Sigmoid colon (tissue), 7 donors: ENCODE data around the gene NOD2. TPM values are rescaled to one million over a fixed set of nuclear protein-coding genes. Genes with fewer than 3 reads are reported as not detected.
A peak's percentile ranks its signal among the peaks of the same experiment; 100 is the strongest.

Source experiments
- DNase-seq: peaks from one replicate; pipeline ENCODE4 v3.0.0-alpha.2; 2019
- H3K27ac ChIP-seq, 4 donors: fragments of 200-600 bp; sonication (generic); one replicate each; pipeline ENCODE4 v1.5.1; 2016 to 2019; ENCODE audit warnings: mild to moderate bottlenecking in 1 of 4
- H3K27me3 ChIP-seq, 3 donors: fragments of 200-600 bp; sonication (generic); one replicate each; pipeline ENCODE4 v1.5.1; 2019; ENCODE audit warnings: mild to moderate bottlenecking in 1 of 3
- H3K36me3 ChIP-seq, 4 donors: fragments of 200-600 bp; sonication (generic); one replicate each; pipeline ENCODE4 v1.5.1; 2016 to 2019
- H3K4me1 ChIP-seq, 4 donors: fragments of 200-600 bp; sonication (generic); one replicate each; pipeline ENCODE4 v1.5.1; 2017 to 2019
- H3K4me3 ChIP-seq, 4 donors: fragments of 200-600 bp; sonication (generic); one replicate each; pipeline ENCODE4 v1.5.1; 2017 to 2019; ENCODE audit warnings: mild to moderate bottlenecking in 2 of 4, moderate library complexity in 1 of 4
- H3K9me3 ChIP-seq, 4 donors: fragments of 200-600 bp in 3 of 4; sonication (generic) in 3 of 4; one replicate each; pipeline versions ENCODE4 v1.5.1 to v1.6.1; 2013 to 2019
- CTCF ChIP-seq, 4 experiments: fragments of 450-650 bp in 3 of 4; fragments of 200-600 bp in 1 of 4; IDR thresholded peaks; one replicate each; pipeline ENCODE4 v1.5.1; 2016 to 2019; ENCODE audit warnings: antibody characterized with exemption in 4 of 4, mild to moderate bottlenecking in 3 of 4, moderate library complexity in 2 of 4
- EP300 ChIP-seq, 4 donors: sonication (generic); formaldehyde crosslinking; IDR thresholded peaks; one replicate each; pipeline ENCODE4 v1.6.1; 2017; ENCODE audit warnings: antibody characterized with exemption in 4 of 4
- POLR2A ChIP-seq, 2 donors: fragments of 450-650 bp; IDR thresholded peaks; one replicate each; pipeline ENCODE4 v1.6.1; 2016; ENCODE audit warnings: antibody characterized with exemption in 2 of 2, mild to moderate bottlenecking in 2 of 2, moderate library complexity in 2 of 2
- POLR2AphosphoS5 ChIP-seq, 4 donors: sonication (generic); formaldehyde crosslinking; IDR thresholded peaks; one replicate each; pipeline ENCODE4 v1.6.1; 2017; ENCODE audit warnings: antibody characterized with exemption in 4 of 4
- WGBS, 2 donors: extraction: QIAGEN DNeasy Blood & Tissue Kit; methylation state at CpG; one replicate each; pipeline ENCODE4 v1.1.7; 2013; 5-methylcytosine and 5-hydroxymethylcytosine counted together
- intact Hi-C: fragments of 100-400 bp; cut with DNase I; formaldehyde crosslinking; loops from one replicate; pipeline ENCODE4 v1.15.1; 2023
- polyA plus RNA-seq, 3 donors: library from polyadenylated mRNA; stranded (reverse); fragments of 200-250 nt; gene quantifications; one replicate each; pipeline ENCODE4 v1.2.3, GENCODE V29; 2013
- total RNA-seq, 4 donors: library from RNA; depleted of rRNA; stranded (reverse); fragments of >200 nt; gene quantifications; one replicate each; pipeline ENCODE4 v1.1.0, GENCODE V29; 2016
- donor health status: healthy with polysubstance abuse.
- donor health status: Bipolar disorder and iron deficiency.
- donor health status: healthy.

Gene NOD2
- total and polyA plus RNA-seq, 7 donors = 0.23 to 3.0 (median 2.5) TPM

- intact Hi-C loops = loop anchor here (2.0 to 10.0 kb wide), 7 partner anchors 73 to 641 kb away; partner anchors contain the start of genes CNEP1R1 and NKD1
- DNase-seq = peak; percentile 86
- H3K4me1 ChIP-seq = peaks cover 0 to 13% (median 7%) of the 10 kb centered on the region in 4 donors
- H3K36me3 ChIP-seq = no peaks in the 10 kb centered on the region
- H3K4me3 ChIP-seq = peak overlapping the region; percentile 38 to 54 (median 52)
- 20 to 24% methylated on average over 40 of the region's 40 CpGs for WGBS, 2 donors
- TF ChIP-seq CTCF (IDR thresholded peaks at IDR 0.05) (peak; percentile 79 to 82 (median 80)), EP300 (IDR thresholded peaks at IDR 0.05) (no peak)
- H3K27ac ChIP-seq = peak overlapping the region; percentile 68 to 76 (median 73)
- H3K9me3 ChIP-seq = no peaks in the 10 kb centered on the region
- no peaks in the 10 kb centered on the region for H3K27me3 ChIP-seq
Measured at GRCh38 chr16:50665128-50665878, 28.1 kb upstream of the NOD2 start.

GRCh38 chr16:50666658-50667496 is 26.5 kb upstream of the NOD2 start:
- no peak overlapping the region for H3K4me3 ChIP-seq
- intact Hi-C loops = loop anchor here (10.0 kb wide), 4 partner anchors 122 to 452 kb away; partner anchors contain the start of gene NKD1
- H3K27ac ChIP-seq = no peak overlapping the region
- no peaks in the 10 kb centered on the region for H3K36me3 ChIP-seq
- H3K4me1 ChIP-seq = peaks cover 0 to 13% (median 7%) of the 10 kb centered on the region in 4 donors
- WGBS, 2 donors = 59 to 83% methylated on average over 9 of the region's 9 CpGs
- H3K9me3 ChIP-seq = peaks cover under 1 to 4% (median 3%) of the 10 kb centered on the region in 4 donors
- no peak for DNase-seq
- H3K27me3 ChIP-seq = no peaks in the 10 kb centered on the region
- TF ChIP-seq POLR2A (IDR thresholded peaks at IDR 0.05) (no peak), CTCF (IDR thresholded peaks at IDR 0.05) (no peak), EP300 (IDR thresholded peaks at IDR 0.05) (no peak), POLR2AphosphoS5 (IDR thresholded peaks at IDR 0.05) (no peak)

GRCh38 chr16:50667497-50668367 is 25.7 kb upstream of the NOD2 start:
- TF ChIP-seq EP300 (IDR thresholded peaks at IDR 0.05) (no peak), POLR2AphosphoS5 (IDR thresholded peaks at IDR 0.05) (no peak), POLR2A (IDR thresholded peaks at IDR 0.05) (no peak), CTCF (IDR thresholded peaks at IDR 0.05) (no peak)
- H3K4me3 ChIP-seq = no peak overlapping the region
- H3K27me3 ChIP-seq = peaks cover 0 to 2% (median 0%) of the 10 kb centered on the region in 3 donors
- no peak for DNase-seq
- no peaks in the 10 kb centered on the region for H3K36me3 ChIP-seq
- H3K9me3 ChIP-seq = peaks cover 4 to 8% (median 6%) of the 10 kb centered on the region in 4 donors
- H3K27ac ChIP-seq = peak overlapping the region in 1 of 4 donors; percentile 32
- 83 to 90% methylated on average over 21 of the region's 21 CpGs for WGBS, 2 donors
- intact Hi-C loops = loop anchor here (10.0 kb wide), 4 partner anchors 123 to 453 kb away; partner anchors contain the start of gene NKD1
- H3K4me1 ChIP-seq = peaks cover 0 to 13% (median 7%) of the 10 kb centered on the region in 4 donors

GRCh38 chr16:50668368-50669008 is 24.9 kb upstream of the NOD2 start:
- H3K9me3 ChIP-seq = peaks cover 4 to 10% (median 7%) of the 10 kb centered on the region in 4 donors
- peaks cover 0 to 13% (median 7%) of the 10 kb centered on the region in 4 donors for H3K4me1 ChIP-seq
- no peak overlapping the region for H3K4me3 ChIP-seq
- H3K27me3 ChIP-seq = peaks cover 0 to 10% (median 0%) of the 10 kb centered on the region in 3 donors
- TF ChIP-seq POLR2A (IDR thresholded peaks at IDR 0.05) = no peak
- TF ChIP-seq POLR2AphosphoS5 (IDR thresholded peaks at IDR 0.05) = no peak
- TF ChIP-seq CTCF (IDR thresholded peaks at IDR 0.05) = no peak
- TF ChIP-seq EP300 (IDR thresholded peaks at IDR 0.05) = no peak
- 56 to 63% methylated on average over 5 of the region's 5 CpGs for WGBS, 2 donors
- DNase-seq = no peak
- intact Hi-C loops = loop anchor here (10.0 kb wide), 4 partner anchors 124 to 454 kb away; partner anchors contain the start of gene NKD1
- H3K36me3 ChIP-seq = no peaks in the 10 kb centered on the region
- H3K27ac ChIP-seq = peak overlapping the region in 1 of 4 donors; percentile 32
